MCF 10A (cell line): ENCODE data around the gene KCNMA1. TPM values are rescaled to one million over a fixed set of nuclear protein-coding genes. Genes with fewer than 3 reads are reported as not detected.

Experiments used
- BruUV-seq: library from RNA; stranded (reverse); fragments of 400-500 nt; replicated peaks from 2 replicates; lab custom pipeline; 2021; lab: Mats Ljungman, UMichigan
- CTCF ChIA-PET: fragments of 300-600 bp; sonication (Branson Sonifier 250); formaldehyde crosslinking; extraction: SDS; loops from one replicate; lab custom pipeline; 2021; ENCODE audit warnings: antibody characterized with exemption, inconsistent platforms; lab: Yijun Ruan, JAX
- POLR2A ChIA-PET: fragments of 300-600, 350-650 bp; sonication (Branson Sonifier 250); formaldehyde crosslinking; extraction: SDS; loops from one replicate; lab custom pipeline; 2020; ENCODE audit warnings: antibody characterized with exemption, inconsistent platforms; lab: Yijun Ruan, JAX
- DNase-seq: peaks from one replicate; pipeline ENCODE4 v3.0.0-alpha.2; 2018; ENCODE audit not compliant: unreplicated experiment
- H3K27ac Mint-ChIP-seq: one replicate; pipeline ENCODE4 v1.8.0; 2022; ENCODE audit warnings: mild to moderate bottlenecking, low read depth, mixed read lengths; ENCODE audit not compliant: unreplicated experiment
- H3K27me3 Mint-ChIP-seq: one replicate; pipeline ENCODE4 v1.8.0; 2022; ENCODE audit warnings: mixed read lengths; ENCODE audit not compliant: insufficient read depth, unreplicated experiment
- H3K36me3 Mint-ChIP-seq: one replicate; pipeline ENCODE4 v1.8.0; 2022; ENCODE audit warnings: mild to moderate bottlenecking, moderate library complexity, mixed read lengths; ENCODE audit not compliant: insufficient read depth, unreplicated experiment
- H3K4me1 Mint-ChIP-seq: one replicate; pipeline ENCODE4 v1.8.0; 2022; ENCODE audit warnings: mixed read lengths; ENCODE audit not compliant: insufficient read depth, unreplicated experiment
- H3K4me3 Mint-ChIP-seq: one replicate; pipeline ENCODE4 v1.8.0; 2022; ENCODE audit warnings: mild to moderate bottlenecking, moderate library complexity, mixed read lengths; ENCODE audit not compliant: unreplicated experiment
- H3K9me3 Mint-ChIP-seq: one replicate; pipeline ENCODE4 v1.8.0; 2022; ENCODE audit warnings: mixed read lengths; ENCODE audit not compliant: unreplicated experiment
- CTCF ChIP-seq: fragments of 200-600 bp; IDR thresholded peaks from one replicate; pipeline ENCODE4 v1.8.0; 2022; ENCODE audit warnings: antibody characterized with exemption, mild to moderate bottlenecking; ENCODE audit not compliant: unreplicated experiment
- intact Hi-C: fragments of 100-400 bp; cut with micrococcal nuclease; formaldehyde crosslinking; loops from 2 replicates; pipeline ENCODE4 v1.14.1; 2022
- total RNA-seq: library from RNA; stranded (reverse); gene quantifications from 2 replicates; pipeline ENCODE4 v1.2.3, GENCODE V29; 2022

KCNMA1 gene
- total RNA-seq, 1 experiment from 2014 or later = 7.5 TPM

- POLR2A ChIA-PET = interaction anchor here (1.4 kb wide), 1 partner anchor 390 kb away, joined by 6 read pairs; no protein-coding TSS in a partner anchor
- CTCF ChIA-PET = interaction anchor here (0.6 to 6.6 kb wide), 19 partner anchors 11 to 463 kb away, joined by 3 to 55 read pairs (median 3); no protein-coding TSS in a partner anchor
- Mint-ChIP-seq H3K36me3 (peaks cover 5% of the 10 kb centered on the region), H3K9me3 (no peaks in the 10 kb centered on the region), H3K27ac (no peak overlapping the region), H3K4me3 (no peak overlapping the region), H3K27me3 (no peaks in the 10 kb centered on the region), H3K4me1 (peaks cover 13% of the 10 kb centered on the region)
- intact Hi-C loops = loop anchor here (1.0 to 10.0 kb wide), 7 partner anchors 84 to 505 kb away; no protein-coding TSS in a partner anchor
- BruUV-seq = no TSS peak
- peak; percentile 86 for TF ChIP-seq CTCF
- peak; percentile 50 for DNase-seq
Measured at GRCh38 chr10:77251297-77252013, 386.2 kb downstream of the KCNMA1 start.

GRCh38 chr10:77249901-77250459 is 387.6 kb downstream of the KCNMA1 start:
- CTCF ChIA-PET = interaction anchor here (0.5 to 6.6 kb wide), 17 partner anchors 10 to 507 kb away, joined by 3 to 55 read pairs (median 3); no protein-coding TSS in a partner anchor
- Mint-ChIP-seq H3K27me3 (no peaks in the 10 kb centered on the region), H3K4me1 (peaks cover 17% of the 10 kb centered on the region), H3K9me3 (no peaks in the 10 kb centered on the region), H3K4me3 (no peak overlapping the region), H3K27ac (no peak overlapping the region), H3K36me3 (peaks cover 5% of the 10 kb centered on the region)
- no peak for DNase-seq
- POLR2A ChIA-PET = interaction anchor here (1.4 kb wide), 1 partner anchor 108 kb away, joined by 3 read pairs; no protein-coding TSS in a partner anchor
- no peak for TF ChIP-seq CTCF
- no TSS peak for BruUV-seq
- intact Hi-C loops = loop anchor here (2.0 to 10.0 kb wide), 3 partner anchors 83 to 507 kb away; no protein-coding TSS in a partner anchor

- intact Hi-C loops = no loop called here
- no peak overlapping the region for H3K4me3 Mint-ChIP-seq
- BruUV-seq = no TSS peak
- POLR2A ChIA-PET = interaction anchor here (0.8 to 1.1 kb wide), 3 partner anchors 54 to 99 kb away, joined by 3 to 4 read pairs (median 3); no protein-coding TSS in a partner anchor
- CTCF ChIA-PET = interaction anchor here (0.5 to 6.6 kb wide), 7 partner anchors 10 to 394 kb away, joined by 3 to 55 read pairs (median 3); no protein-coding TSS in a partner anchor
- no peaks in the 10 kb centered on the region for H3K27me3 Mint-ChIP-seq
- no peaks in the 10 kb centered on the region for H3K9me3 Mint-ChIP-seq
- peaks cover 2% of the 10 kb centered on the region for H3K36me3 Mint-ChIP-seq
- H3K27ac Mint-ChIP-seq = no peak overlapping the region
- TF ChIP-seq CTCF = no peak
- H3K4me1 Mint-ChIP-seq = peaks cover 10% of the 10 kb centered on the region
- no peak for DNase-seq
Measured at GRCh38 chr10:77248104-77248790, 389.4 kb downstream of the KCNMA1 start.
